Panc1 (cell line): ENCODE measurements around the gene SLC26A11. TPM values are rescaled to one million over a fixed set of nuclear protein-coding genes. Genes with fewer than 3 reads are reported as not detected.

ENCODE experiments used
- ATAC-seq: fragments of 200-7000 bp; cut with Tn5 transposase; 2 replicates; pipeline ENCODE4 v1.9.1; 2020; ENCODE audit warnings: mild to moderate bottlenecking, moderate library complexity
- BruUV-seq: library from RNA; stranded (reverse); fragments of 400-500 nt; replicated peaks from 2 replicates; lab custom pipeline; 2021; lab: Mats Ljungman, UMichigan
- CTCF ChIA-PET: fragments of 300-600 bp; sonication (Branson Sonifier 250); formaldehyde crosslinking; loops from one replicate; lab custom pipeline; 2022; ENCODE audit warnings: antibody characterized with exemption; lab: Charles Lee
- POLR2A ChIA-PET: fragments of 300-600 bp; sonication (Branson Sonifier 250); formaldehyde crosslinking; loops from one replicate; lab custom pipeline; 2022; ENCODE audit warnings: antibody characterized with exemption; lab: Charles Lee
- DNase-seq: peaks from one replicate; pipeline ENCODE4 v3.0.0-alpha.2; 2010; ENCODE audit warnings: low read depth, low spot score
- H3K27ac ChIP-seq: 2 replicates; pipeline ENCODE4 v1.5.1; 2011; ENCODE audit warnings: mild to moderate bottlenecking, low read length, inconsistent platforms
- H3K27me3 ChIP-seq: fragments of 200-500 bp; sonication (Bioruptor generic); 2 replicates; pipeline ENCODE4 v1.6.0; 2014; ENCODE audit warnings: low read length, inconsistent platforms; ENCODE audit not compliant: control insufficient read depth, insufficient read depth
- H3K36me3 ChIP-seq: fragments of 200-500 bp; sonication (Bioruptor generic); 2 replicates; pipeline ENCODE4 v1.5.1; 2014; ENCODE audit warnings: inconsistent platforms, mild to moderate bottlenecking, low read length, moderate library complexity; ENCODE audit not compliant: control insufficient read depth, insufficient read depth
- H3K4me1 ChIP-seq: 2 replicates; pipeline ENCODE4 v1.5.1; 2011; ENCODE audit warnings: inconsistent platforms, mild to moderate bottlenecking, low read length, moderate library complexity; ENCODE audit not compliant: control insufficient read depth, insufficient read depth
- H3K4me3 ChIP-seq, 2 experiments: 2 replicates each; pipeline ENCODE4 v1.5.1; 2011 to 2012; ENCODE audit warnings: low read depth in 2 of 2, low read length in 2 of 2, mild to moderate bottlenecking in 2 of 2, inconsistent platforms in 1 of 2, moderate library complexity in 1 of 2
- H3K9me3 ChIP-seq: fragments of 200-500 bp; sonication (Bioruptor generic); 2 replicates; pipeline ENCODE4 v1.5.1; 2014; ENCODE audit warnings: low read depth, mild to moderate bottlenecking, inconsistent platforms, low read length, moderate library complexity; ENCODE audit not compliant: control insufficient read depth, insufficient read depth
- CTCF ChIP-seq: fragments of 450-650 bp; IDR thresholded peaks from 2 replicates; pipeline ENCODE4 v1.5.1; 2017; ENCODE audit warnings: mild to moderate bottlenecking
- POLR2AphosphoS5 ChIP-seq: IDR thresholded peaks from 2 replicates; pipeline ENCODE4 v1.6.1; 2012; ENCODE audit warnings: mild to moderate bottlenecking, low read depth, low read length, moderate library complexity
- SIN3A ChIP-seq: IDR thresholded peaks from 2 replicates; pipeline ENCODE4 v1.6.1; 2012; ENCODE audit warnings: low read depth, mild to moderate bottlenecking, low read length, moderate library complexity, borderline replicate concordance; ENCODE audit not compliant: insufficient read depth
- TCF7L2 ChIP-seq: IDR thresholded peaks from 2 replicates; pipeline ENCODE4 v1.6.1; 2011; ENCODE audit warnings: mild to moderate bottlenecking, low read depth, low read length, inconsistent platforms
- in situ Hi-C: cut with HindIII; loops from 2 replicates; pipeline ENCODE4 v1.10.0; 2016; ENCODE audit warnings: low sequenced_read_pairs, low pct_unique_long_range_greater_than_20kb
- intact Hi-C: fragments of 100-400 bp; cut with micrococcal nuclease; formaldehyde crosslinking; loops from one replicate; pipeline ENCODE4 v1.10.0; 2022; ENCODE audit not compliant: unreplicated experiment
- total RNA-seq: library from RNA; stranded (reverse); gene quantifications from one replicate; pipeline ENCODE4 v1.2.1, GENCODE V29; 2021; ENCODE audit not compliant: unreplicated experiment
- TF ChIP-seq, protein P1 (sequence below), 2 experiments: IDR thresholded peaks; 2 replicates each; pipeline ENCODE4 v1.6.1; 2011 to 2012; ENCODE audit warnings: low read depth in 2 of 2, control low read depth in 1 of 2, low read length in 1 of 2, mild to moderate bottlenecking in 1 of 2, moderate library complexity in 1 of 2; ENCODE audit not compliant: insufficient read depth in 1 of 2

The SLC26A11 gene
- total RNA-seq, 1 experiment from 2014 or later = 30.9 TPM

GRCh38 chr17:80291260-80291659, 71.0 kb downstream of the SLC26A11 start:
- peaks cover 14% of the 10 kb centered on the region for H3K36me3 ChIP-seq
- intact Hi-C loops (no loop called here), in situ Hi-C loops (no loop called here)
- no peaks in the 10 kb centered on the region for H3K4me1 ChIP-seq
- no peaks in the 10 kb centered on the region for H3K27me3 ChIP-seq
- no peak for ATAC-seq
- no TSS peak for BruUV-seq
- H3K27ac ChIP-seq = no peak overlapping the region
- TF ChIP-seq SIN3A = no peak
- no peak for TF ChIP-seq CTCF
- TF ChIP-seq POLR2AphosphoS5 = no peak
- TF ChIP-seq, protein P1, sequence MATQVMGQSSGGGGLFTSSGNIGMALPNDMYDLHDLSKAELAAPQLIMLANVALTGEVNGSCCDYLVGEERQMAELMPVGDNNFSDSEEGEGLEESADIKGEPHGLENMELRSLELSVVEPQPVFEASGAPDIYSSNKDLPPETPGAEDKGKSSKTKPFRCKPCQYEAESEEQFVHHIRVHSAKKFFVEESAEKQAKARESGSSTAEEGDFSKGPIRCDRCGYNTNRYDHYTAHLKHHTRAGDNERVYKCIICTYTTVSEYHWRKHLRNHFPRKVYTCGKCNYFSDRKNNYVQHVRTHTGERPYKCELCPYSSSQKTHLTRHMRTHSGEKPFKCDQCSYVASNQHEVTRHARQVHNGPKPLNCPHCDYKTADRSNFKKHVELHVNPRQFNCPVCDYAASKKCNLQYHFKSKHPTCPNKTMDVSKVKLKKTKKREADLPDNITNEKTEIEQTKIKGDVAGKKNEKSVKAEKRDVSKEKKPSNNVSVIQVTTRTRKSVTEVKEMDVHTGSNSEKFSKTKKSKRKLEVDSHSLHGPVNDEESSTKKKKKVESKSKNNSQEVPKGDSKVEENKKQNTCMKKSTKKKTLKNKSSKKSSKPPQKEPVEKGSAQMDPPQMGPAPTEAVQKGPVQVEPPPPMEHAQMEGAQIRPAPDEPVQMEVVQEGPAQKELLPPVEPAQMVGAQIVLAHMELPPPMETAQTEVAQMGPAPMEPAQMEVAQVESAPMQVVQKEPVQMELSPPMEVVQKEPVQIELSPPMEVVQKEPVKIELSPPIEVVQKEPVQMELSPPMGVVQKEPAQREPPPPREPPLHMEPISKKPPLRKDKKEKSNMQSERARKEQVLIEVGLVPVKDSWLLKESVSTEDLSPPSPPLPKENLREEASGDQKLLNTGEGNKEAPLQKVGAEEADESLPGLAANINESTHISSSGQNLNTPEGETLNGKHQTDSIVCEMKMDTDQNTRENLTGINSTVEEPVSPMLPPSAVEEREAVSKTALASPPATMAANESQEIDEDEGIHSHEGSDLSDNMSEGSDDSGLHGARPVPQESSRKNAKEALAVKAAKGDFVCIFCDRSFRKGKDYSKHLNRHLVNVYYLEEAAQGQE (IDR thresholded peaks at IDR 0.05; ENCODE audit: insufficient read depth in 1 of 2, low read depth in 2 of 2, low read length in 1 of 2) = no peak
- TF ChIP-seq TCF7L2 = no peak
- no peak overlapping the region for H3K4me3 ChIP-seq
- DNase-seq = no peak
- no peaks in the 10 kb centered on the region for H3K9me3 ChIP-seq
- CTCF ChIA-PET = no interaction called here
- POLR2A ChIA-PET = interaction anchor here (0.7 kb wide), 1 partner anchor 36 kb away, joined by 8 read pairs; no protein-coding TSS in a partner anchor

DNA sequence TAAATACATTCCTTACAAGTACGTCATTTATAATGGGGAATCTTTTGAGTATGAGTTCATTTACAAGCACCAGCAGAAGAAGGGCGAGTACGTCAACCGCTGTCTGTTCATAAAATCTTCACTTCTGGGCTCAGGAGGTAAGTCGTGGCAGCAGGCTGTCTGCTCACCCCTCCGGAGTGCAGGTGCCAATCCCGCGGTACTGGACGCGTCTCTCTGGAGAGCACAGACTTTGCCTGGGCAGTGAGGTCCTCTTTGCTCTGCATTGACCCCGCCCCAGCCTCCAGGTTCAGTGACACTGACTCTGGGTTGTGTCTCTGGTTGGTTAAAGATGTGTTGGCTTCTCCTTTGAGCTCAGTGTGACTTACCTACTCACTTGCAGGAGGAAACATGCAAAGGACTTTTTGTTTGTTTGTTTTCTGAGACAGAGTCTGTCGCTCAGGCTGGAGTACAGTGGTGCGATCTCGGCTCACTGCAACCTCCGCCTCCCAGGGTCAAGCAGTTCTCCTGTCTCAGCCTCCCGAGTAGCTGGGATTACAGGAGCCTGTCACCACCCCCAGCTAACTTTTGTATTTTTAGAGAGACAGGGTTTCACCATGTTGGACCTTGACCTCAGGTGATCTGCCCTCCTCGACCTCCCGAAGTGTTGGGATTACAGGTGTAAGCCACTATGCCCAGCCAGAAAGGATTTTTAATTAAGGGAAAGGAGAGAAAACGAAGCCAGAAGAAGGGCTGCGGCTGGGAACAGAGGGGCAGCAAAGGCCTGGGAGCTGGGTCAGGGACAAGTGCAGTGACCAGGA, 71.7 kb downstream of the SLC26A11 start:
- H3K4me3 ChIP-seq = no peak overlapping the region
- in situ Hi-C loops = no loop called here
- POLR2A ChIA-PET = no interaction called here
- ATAC-seq (no peak), DNase-seq (no peak)
- CTCF ChIA-PET = no interaction called here
- no peaks in the 10 kb centered on the region for H3K9me3 ChIP-seq
- BruUV-seq = no TSS peak
- no peaks in the 10 kb centered on the region for H3K4me1 ChIP-seq
- no peak for TF ChIP-seq SIN3A
- no peak for TF ChIP-seq CTCF
- TF ChIP-seq TCF7L2 = no peak
- TF ChIP-seq, protein P1 (IDR thresholded peaks at IDR 0.05; ENCODE audit: insufficient read depth in 1 of 2, low read depth in 2 of 2, low read length in 1 of 2) = no peak
- TF ChIP-seq POLR2AphosphoS5 = no peak
- no peak overlapping the region for H3K27ac ChIP-seq
- H3K27me3 ChIP-seq = no peaks in the 10 kb centered on the region
- peaks cover 14% of the 10 kb centered on the region for H3K36me3 ChIP-seq
- intact Hi-C loops = no loop called here
